ENCODE results near the gene BTN2A1. TPM values are rescaled to one million over a fixed set of nuclear protein-coding genes. Genes with fewer than 3 reads are reported as not detected.
A peak's percentile ranks its signal among the peaks of the same experiment; 100 is the strongest.

The BTN2A1 gene
- total and polyA plus RNA-seq, 10 of the 15 experiments (the other 5 are each of a cell fraction or from before 2014, with no cell fraction given) = 8.2 to 28.0 (median 15.8) TPM

- TF ChIP-seq NR2C1 (IDR thresholded peaks at IDR 0.05) (no peak), IRF5 (IDR thresholded peaks at IDR 0.05; ENCODE audit: borderline replicate concordance) (no peak), ASH2L (IDR thresholded peaks at IDR 0.05; ENCODE audit: borderline replicate concordance, low read depth) (no peak), FOXM1 (IDR thresholded peaks at IDR 0.05; ENCODE audit: low read depth, low read length) (peak; percentile 55; the same call in 1 of the 2 replicates), NBN (IDR thresholded peaks at IDR 0.05) (peak; percentile 67), WRNIP1 (IDR thresholded peaks at IDR 0.05; ENCODE audit: borderline replicate concordance, low read depth, low read length) (no peak), TCF7 (IDR thresholded peaks at IDR 0.05; ENCODE audit: borderline replicate concordance) (no peak), HDGF (IDR thresholded peaks at IDR 0.05) (0 out of 2 replicates have a peak, but pooled peaks have one; percentile 58), POLR2A (IDR thresholded peaks at IDR 0.05; ENCODE audit: low read depth, low read length) (no peak), SMARCA5 (IDR thresholded peaks at IDR 0.05) (no peak), MYB (IDR thresholded peaks at IDR 0.05; ENCODE audit: borderline replicate concordance, low read depth, low read length) (no peak), E2F8 (IDR thresholded peaks at IDR 0.05; ENCODE audit: low read depth, partially characterized antibody) (no peak)
Measured at GRCh38 chr6:26445934-26446667, 11.7 kb upstream of the BTN2A1 start (continued).

Data from GM12878 (cell line).